Measurements from ENCODE around the gene XYLT1. TPM values are rescaled to one million over a fixed set of nuclear protein-coding genes. Genes with fewer than 3 reads are reported as not detected.

The XYLT1 gene
- total and polyA plus RNA-seq, 9 of the 15 experiments (the other 6 are each of a cell fraction or from before 2014, with no cell fraction given) = 0.03 to 0.09 (median 0.08) TPM; not detected in 6

GRCh38 chr16:17512636-17513220 lies 42.0 kb upstream of the XYLT1 start:
- intact Hi-C loops (cut with micrococcal nuclease) = no loop called here
- no peak for FAIRE-seq
- DNase-seq (ENCODE audit: extremely low read depth in 1 of 4, low spot score in 3 of 4) = no peak
- Histone ChIP-seq H4K20me1 (replicated peaks; ENCODE audit: control insufficient read depth, insufficient read depth, low read length) (no peaks in the 10 kb centered on the region; the same call in 1 of the 2 replicates), H3K4me1 (replicated peaks in 1 of 2; ENCODE audit: control insufficient read depth in 2 of 2, insufficient read depth in 2 of 2, low read length in 2 of 2) (no peaks in the 10 kb centered on the region), H3K4me2 (ENCODE audit: insufficient read depth, low read length) (no peak overlapping the region), H3K4me3 (no peak overlapping the region), H3K27me3 (ENCODE audit: control insufficient read depth in 2 of 2, insufficient read depth in 2 of 2, low read length in 2 of 2) (peaks cover 4 to 15% of the 10 kb centered on the region in 2 experiments; a peak in 3 of 5 replicates), H3K27ac (ENCODE audit: extremely low read depth, low read depth, low read length) (no peak overlapping the region), H3K79me2 (ENCODE audit: control insufficient read depth, insufficient read depth, low read length) (no peaks in the 10 kb centered on the region), H3K9ac (ENCODE audit: insufficient read depth in 1 of 2, low read depth in 2 of 2, low read length in 2 of 2) (no peak overlapping the region), H3K9me1 (ENCODE audit: control insufficient read depth, insufficient read depth, low read length) (no peaks in the 10 kb centered on the region), H3K9me3 (replicated peaks; ENCODE audit: control insufficient read depth, insufficient read depth, low read depth, low read length) (no peaks in the 10 kb centered on the region), H2AFZ (ENCODE audit: low read depth, low read length) (no peak overlapping the region), H3K36me3 (ENCODE audit: control insufficient read depth, insufficient read depth, low read length) (no peaks in the 10 kb centered on the region)
- in situ Hi-C loops (cut with MboI) = no loop called here
- WGBS (ENCODE audit: insufficient coverage, low coverage, missing lambda C conversion rate) = 0% methylated on average over 6 of the region's 6 CpGs
- no peak for ATAC-seq
- POLR2A ChIA-PET = no interaction called here
- TF ChIP-seq KDM4B (IDR thresholded peaks at IDR 0.05; ENCODE audit: borderline replicate concordance in 2 of 2, low read depth in 1 of 2) = no peak
- no peak for TF ChIP-seq ZNF133 (CRISPR knock-in tag; IDR thresholded peaks at IDR 0.05)
- TF ChIP-seq, protein P1, sequence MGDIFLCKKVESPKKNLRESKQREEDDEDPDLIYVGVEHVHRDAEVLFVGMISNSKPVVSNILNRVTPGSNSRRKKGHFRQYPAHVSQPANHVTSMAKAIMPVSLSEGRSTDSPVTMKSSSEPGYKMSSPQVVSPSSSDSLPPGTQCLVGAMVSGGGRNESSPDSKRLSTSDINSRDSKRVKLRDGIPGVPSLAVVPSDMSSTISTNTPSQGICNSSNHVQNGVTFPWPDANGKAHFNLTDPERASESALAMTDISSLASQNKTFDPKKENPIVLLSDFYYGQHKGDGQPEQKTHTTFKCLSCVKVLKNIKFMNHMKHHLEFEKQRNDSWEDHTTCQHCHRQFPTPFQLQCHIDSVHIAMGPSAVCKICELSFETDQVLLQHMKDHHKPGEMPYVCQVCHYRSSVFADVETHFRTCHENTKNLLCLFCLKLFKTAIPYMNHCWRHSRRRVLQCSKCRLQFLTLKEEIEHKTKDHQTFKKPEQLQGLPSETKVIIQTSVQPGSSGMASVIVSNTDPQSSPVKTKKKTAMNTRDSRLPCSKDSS (IDR thresholded peaks at IDR 0.05; ENCODE audit: low read depth, partially characterized antibody) = no peak
- no peak for TF ChIP-seq PYGO2 (tag; IDR thresholded peaks at IDR 0.05)
- no peak for TF ChIP-seq ESRRA (IDR thresholded peaks at IDR 0.05; ENCODE audit: borderline replicate concordance, low read depth)
- no peak for TF ChIP-seq ZNF197 (CRISPR knock-in tag; IDR thresholded peaks at IDR 0.05; ENCODE audit: low read depth)
- BruUV-seq (replicated peaks) = no TSS peak
- CTCF ChIA-PET (ENCODE audit: low intra/inter-chr PET ratio) = interaction anchor here (0.6 kb wide), 1 partner anchor 317 kb away, joined by 3 read pairs; no protein-coding TSS in a partner anchor

Data from K562 (cell line).